Colonic mucosa (tissue), 4 donors: ENCODE data around the gene PRKN. TPM values are rescaled to one million over a fixed set of nuclear protein-coding genes. Genes with fewer than 3 reads are reported as not detected.

ENCODE experiments used
- DNase-seq: peaks from one replicate; pipeline ENCODE4 v3.0.0-alpha.2; 2020
- H3K27ac ChIP-seq: fragments of 200-600 bp; one replicate; pipeline ENCODE4 v1.8.0; 2021
- H3K27me3 ChIP-seq: fragments of 200-600 bp; one replicate; pipeline ENCODE4 v1.8.0; 2021
- H3K36me3 ChIP-seq: fragments of 200-600 bp; one replicate; pipeline ENCODE4 v1.8.0; 2021
- H3K4me1 ChIP-seq: fragments of 200-600 bp; one replicate; pipeline ENCODE4 v1.8.0; 2021; ENCODE audit warnings: mild to moderate bottlenecking
- H3K4me3 ChIP-seq: fragments of 200-600 bp; one replicate; pipeline ENCODE4 v1.8.0; 2021
- H3K9ac ChIP-seq, 2 donors: one replicate each; pipeline ENCODE4 v1.7.0; 2013; ENCODE audit warnings: control low read depth in 2 of 2, low read depth in 2 of 2, low read length in 2 of 2
- H3K9me3 ChIP-seq: fragments of 200-600 bp; one replicate; pipeline ENCODE4 v1.8.0; 2021
- CTCF ChIP-seq: fragments of 200-600 bp; IDR thresholded peaks from one replicate; pipeline ENCODE4 v1.8.0; 2022; ENCODE audit warnings: antibody characterized with exemption, mild to moderate bottlenecking
- intact Hi-C: fragments of 100-400 bp; cut with DNase I; formaldehyde crosslinking; loops from one replicate; pipeline ENCODE4 v1.14.1; 2022
- total RNA-seq, 2 donors: library from RNA; stranded (reverse); fragmentation: NEBNext Ultra II Directional in 1 of 2; extraction: Animal tissue kit (Norgen Biotek cat#: 25700) in 1 of 2; gene quantifications; one replicate each; pipeline ENCODE4 v1.2.1, GENCODE V29; 2021
- donor health status: healthy.
- donor health status: DM: no; HTN: no; CAD: no.
- donor health status: DM: no; HTN: no; CAD: no.

Gene PRKN
- total RNA-seq, 2 donors from 2014 or later, result 3.7 to 8.1 TPM

GRCh38 chr6:162313922-162314660 lies 413.5 kb downstream of the PRKN start:
- no peak overlapping the region for H3K4me3 ChIP-seq
- no peak overlapping the region for H3K9ac ChIP-seq
- no peaks in the 10 kb centered on the region for H3K9me3 ChIP-seq
- DNase-seq, result no peak
- no peaks in the 10 kb centered on the region for H3K4me1 ChIP-seq
- intact Hi-C loops, result no loop called here
- H3K27ac ChIP-seq, result no peak overlapping the region
- H3K27me3 ChIP-seq, result no peaks in the 10 kb centered on the region
- no peak for TF ChIP-seq CTCF
- H3K36me3 ChIP-seq, result no peaks in the 10 kb centered on the region

- TF ChIP-seq CTCF, result no peak
- no peak overlapping the region for H3K4me3 ChIP-seq
These were observed 419.7 kb downstream of the PRKN start for GRCh38 chr6:162307865-162308264.

GRCh38 chr6:162306616-162307015 lies 420.9 kb downstream of the PRKN start:
- H3K36me3 ChIP-seq, result no peaks in the 10 kb centered on the region
- H3K27me3 ChIP-seq, result no peaks in the 10 kb centered on the region
- no peak overlapping the region for H3K27ac ChIP-seq
- H3K9me3 ChIP-seq, result no peaks in the 10 kb centered on the region
- intact Hi-C loops, result no loop called here
- H3K9ac ChIP-seq, result no peak overlapping the region
- H3K4me1 ChIP-seq, result no peaks in the 10 kb centered on the region
- H3K4me3 ChIP-seq, result no peak overlapping the region
- TF ChIP-seq CTCF, result no peak
- DNase-seq, result no peak

More at GRCh38 chr6:162307865-162308264, 419.7 kb downstream of the PRKN start:
- Histone ChIP-seq H3K9me3 (no peaks in the 10 kb centered on the region), H3K9ac (no peak overlapping the region), H3K36me3 (no peaks in the 10 kb centered on the region), H3K27ac (no peak overlapping the region), H3K4me1 (no peaks in the 10 kb centered on the region), H3K27me3 (no peaks in the 10 kb centered on the region)
- intact Hi-C loops, result no loop called here
- DNase-seq, result no peak

GRCh38 chr6:162301128-162301527 lies 426.4 kb downstream of the PRKN start:
- H3K27me3 ChIP-seq, result no peaks in the 10 kb centered on the region
- H3K9me3 ChIP-seq, result no peaks in the 10 kb centered on the region
- H3K36me3 ChIP-seq, result no peaks in the 10 kb centered on the region
- H3K4me3 ChIP-seq, result no peak overlapping the region
- no peaks in the 10 kb centered on the region for H3K4me1 ChIP-seq
- no peak for TF ChIP-seq CTCF
- H3K27ac ChIP-seq, result no peak overlapping the region
- H3K9ac ChIP-seq, result no peak overlapping the region
- DNase-seq, result no peak
- intact Hi-C loops, result no loop called here

GRCh38 chr6:162294029-162294428 lies 433.5 kb downstream of the PRKN start:
- H3K4me3 ChIP-seq, result no peak overlapping the region
- TF ChIP-seq CTCF, result no peak
- DNase-seq, result no peak

More at GRCh38 chr6:162294029-162294428, 433.5 kb downstream of the PRKN start:
- H3K4me1 ChIP-seq, result no peaks in the 10 kb centered on the region
- no peaks in the 10 kb centered on the region for H3K9me3 ChIP-seq
- H3K27me3 ChIP-seq, result no peaks in the 10 kb centered on the region
- H3K27ac ChIP-seq, result no peak overlapping the region
- no peaks in the 10 kb centered on the region for H3K36me3 ChIP-seq
- H3K9ac ChIP-seq, result no peak overlapping the region
- intact Hi-C loops, result no loop called here
